Pulmonary artery endothelial cell (primary cell): ENCODE results near the gene EXOC1L. TPM values are rescaled to one million over a fixed set of nuclear protein-coding genes. Genes with fewer than 3 reads are reported as not detected.

ENCODE experiments used
- DNase-seq: peaks from one replicate; pipeline ENCODE4 v3.0.0-alpha.2; 2011; ENCODE audit warnings: low read depth, low spot score
- total RNA-seq: library from RNA; depleted of rRNA; stranded (reverse); fragments of >200 nt; gene quantifications from 2 replicates; pipeline ENCODE4 v1.2.3, GENCODE V29; 2014

EXOC1L gene
- not detected in 2 replicates for total RNA-seq

- no peak for DNase-seq
These were observed at the start of gene EXOC1L for GRCh38 chr4:55819634-55820033. EXOC1L (plus strand) TSS chr4:55819790; CDS start chr4:55820027, 237 bp downstream.

GRCh38 chr4:55770662-55771061 is 48.9 kb upstream of the EXOC1L start:
- DNase-seq, result no peak

- DNase-seq, result no peak
These were observed 38.2 kb upstream of the EXOC1L start for GRCh38 chr4:55781341-55781740.

- DNase-seq, result no peak
These were observed 37.8 kb upstream of the EXOC1L start for GRCh38 chr4:55781812-55782211.

GRCh38 chr4:55783584-55783983 is 36.0 kb upstream of the EXOC1L start:
- DNase-seq, result no peak

GRCh38 chr4:55784747-55785146 is 34.8 kb upstream of the EXOC1L start:
- no peak for DNase-seq

- no peak for DNase-seq
These were observed 27.9 kb upstream of the EXOC1L start for GRCh38 chr4:55791666-55792065.

GRCh38 chr4:55793479-55793878 is 26.1 kb upstream of the EXOC1L start:
- no peak for DNase-seq

- no peak for DNase-seq
These were observed 25.5 kb upstream of the EXOC1L start for GRCh38 chr4:55794053-55794452.

GRCh38 chr4:55795341-55795740 is 24.2 kb upstream of the EXOC1L start:
- DNase-seq, result no peak

GRCh38 chr4:55801498-55801897 is 18.1 kb upstream of the EXOC1L start:
- no peak for DNase-seq

- DNase-seq, result no peak
These were observed 12.0 kb upstream of the EXOC1L start for GRCh38 chr4:55807556-55807955.

GRCh38 chr4:55808186-55808585 is 11.4 kb upstream of the EXOC1L start:
- no peak for DNase-seq

- DNase-seq, result no peak
These were observed 11.0 kb upstream of the EXOC1L start for GRCh38 chr4:55808632-55809031.

GRCh38 chr4:55817691-55818090 is 1.9 kb upstream of the EXOC1L start:
- no peak for DNase-seq

GRCh38 chr4:55820279-55820678 is 689 bp downstream of the EXOC1L start:
- no peak for DNase-seq

GRCh38 chr4:55822329-55822728 is 2.7 kb downstream of the EXOC1L start:
- no peak for DNase-seq

GRCh38 chr4:55824865-55825264 is 5.3 kb downstream of the EXOC1L start:
- no peak for DNase-seq

GRCh38 chr4:55826986-55827385 is 7.4 kb downstream of the EXOC1L start:
- DNase-seq, result no peak

- no peak for DNase-seq
These were observed 8.0 kb downstream of the EXOC1L start for GRCh38 chr4:55827582-55827981.

- no peak for DNase-seq
These were observed 10.5 kb downstream of the EXOC1L start for GRCh38 chr4:55830048-55830447.

- DNase-seq, result no peak
These were observed 11.1 kb downstream of the EXOC1L start for GRCh38 chr4:55830716-55831115.

- DNase-seq, result no peak
These were observed 14.7 kb downstream of the EXOC1L start for GRCh38 chr4:55834086-55834795.

GRCh38 chr4:55837903-55838302 is 18.3 kb downstream of the EXOC1L start:
- DNase-seq, result no peak
